Kasumi-1 (cell line): ENCODE results near the gene HSD3B1.
"Not testable (repeated sequence)": the region's sequence is repeated elsewhere in the genome, so short reads cannot be mapped to it uniquely, and the experiment has no call there.

Experiments
- DNase-seq, 2 experiments: peaks; one replicate each; lab custom pipeline; 2025; lab: John Stamatoyannopoulos, UW

Gene HSD3B1

DNA sequence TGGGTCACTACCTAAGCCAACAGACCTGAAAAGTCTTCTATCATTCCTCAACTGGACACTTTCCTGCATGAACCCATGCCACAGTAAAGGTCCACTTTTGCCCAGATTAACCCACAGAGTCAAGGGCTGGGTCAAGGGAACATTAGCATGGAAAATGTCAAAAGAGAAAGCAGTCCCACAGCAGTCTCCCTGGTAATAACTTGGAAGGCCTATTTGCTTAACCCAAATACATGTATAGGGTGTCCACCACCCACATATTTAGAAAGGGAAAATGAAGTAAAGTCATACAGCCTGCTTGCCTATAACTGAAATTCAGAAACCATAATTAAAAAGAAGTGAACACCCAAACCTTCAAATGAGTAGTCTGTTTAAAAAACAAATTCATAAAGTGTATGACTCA is 16.1 kb upstream of the HSD3B1 start:
- no peak for DNase-seq

DNA sequence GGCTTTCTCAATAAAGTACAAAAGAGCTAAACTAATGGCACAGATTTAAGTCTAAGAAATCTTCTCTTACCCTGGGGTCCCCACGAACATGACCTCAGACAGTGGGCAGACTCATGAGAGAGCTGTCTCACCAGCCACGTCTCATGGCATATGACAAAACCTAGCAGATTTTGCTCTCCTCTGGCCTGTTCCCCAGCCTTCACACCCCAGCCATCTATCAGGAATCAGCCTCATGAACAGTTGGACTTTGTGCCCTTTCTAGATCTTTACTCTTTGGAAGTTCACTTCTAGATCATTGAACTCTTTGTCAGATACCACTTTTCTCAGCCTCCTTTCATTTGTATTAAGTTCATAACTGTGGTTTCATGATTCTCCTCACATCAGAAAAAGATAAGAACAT is 14.2 kb upstream of the HSD3B1 start:
- no peak for DNase-seq

DNA sequence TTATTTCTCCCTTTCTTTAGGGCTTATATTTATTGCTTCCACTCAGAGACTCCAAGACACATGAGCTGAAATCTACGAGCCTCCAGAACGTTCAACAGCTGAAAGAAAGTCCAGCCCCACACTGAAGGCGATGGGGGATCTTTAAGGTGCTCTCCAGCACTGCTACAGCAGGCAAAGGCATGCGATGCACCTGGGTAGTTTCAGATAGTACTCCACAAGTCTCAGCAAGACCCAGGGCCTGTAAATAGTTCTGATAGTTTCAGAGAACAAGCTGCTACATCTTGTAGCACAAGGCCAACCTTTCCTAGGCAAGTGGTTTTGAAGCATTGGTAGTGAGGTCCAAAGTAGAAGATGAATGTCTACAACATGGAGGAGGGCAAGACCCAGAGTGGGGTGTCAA is 2.2 kb upstream of the HSD3B1 start:
- no peak for DNase-seq

DNA sequence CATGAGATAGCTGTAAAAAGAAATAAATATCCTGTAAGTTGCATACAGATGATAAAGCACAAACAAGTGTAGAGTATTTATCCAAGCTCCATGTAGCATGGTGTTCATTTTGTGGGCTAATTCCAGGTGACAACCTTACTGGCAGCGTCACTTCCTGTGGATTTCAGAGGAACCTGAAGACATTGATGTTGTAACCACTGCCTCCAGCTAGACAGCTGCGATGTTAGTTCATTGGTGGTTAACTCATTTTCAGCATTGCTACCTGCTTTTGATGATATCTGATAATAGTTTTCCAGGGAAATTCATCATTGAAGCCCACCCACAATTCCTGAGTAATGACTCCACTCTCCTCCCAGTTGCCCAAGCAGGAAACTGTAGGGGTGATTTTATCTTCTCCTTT is 3.0 kb downstream of the HSD3B1 start:
- DNase-seq, result no peak

DNA sequence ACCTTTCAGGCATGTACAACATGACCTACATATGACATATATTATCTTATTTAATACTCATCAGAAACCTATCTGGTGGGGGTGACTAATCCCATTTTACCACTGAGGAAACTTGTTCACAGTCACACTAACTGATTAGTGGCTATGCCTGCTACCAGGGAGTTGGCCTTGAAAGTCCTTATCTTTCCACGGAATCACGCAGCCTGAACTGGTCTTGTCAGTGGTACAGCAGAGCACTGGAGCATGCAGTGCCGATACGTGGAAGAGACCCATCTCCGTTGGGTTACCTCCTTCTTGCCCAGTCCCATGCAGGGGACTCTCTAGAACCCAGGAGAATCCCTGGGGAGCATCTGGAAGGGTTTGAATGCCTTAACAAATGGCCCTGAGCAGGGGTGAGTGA is 8.2 kb downstream of the HSD3B1 start:
- no peak for DNase-seq

DNA sequence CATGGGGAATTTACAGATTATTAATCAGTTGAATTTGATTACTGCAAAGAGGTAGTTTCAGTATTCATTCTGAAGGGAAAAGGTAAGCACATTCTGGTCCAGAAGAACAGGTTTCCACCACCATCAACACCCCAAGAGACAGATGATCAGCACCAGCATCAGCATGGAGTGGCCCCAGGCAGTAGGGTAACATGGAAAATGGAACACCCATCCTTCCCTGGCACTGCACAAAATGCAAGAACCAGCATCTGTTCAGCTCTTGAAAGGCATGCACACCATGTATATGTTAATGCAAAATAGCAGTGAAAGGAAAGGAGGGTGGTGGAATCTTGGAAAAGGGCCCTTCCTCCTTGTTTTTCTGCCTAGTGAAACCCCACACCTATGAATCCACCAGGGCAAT is 9.2 kb downstream of the HSD3B1 start:
- no peak for DNase-seq

DNA sequence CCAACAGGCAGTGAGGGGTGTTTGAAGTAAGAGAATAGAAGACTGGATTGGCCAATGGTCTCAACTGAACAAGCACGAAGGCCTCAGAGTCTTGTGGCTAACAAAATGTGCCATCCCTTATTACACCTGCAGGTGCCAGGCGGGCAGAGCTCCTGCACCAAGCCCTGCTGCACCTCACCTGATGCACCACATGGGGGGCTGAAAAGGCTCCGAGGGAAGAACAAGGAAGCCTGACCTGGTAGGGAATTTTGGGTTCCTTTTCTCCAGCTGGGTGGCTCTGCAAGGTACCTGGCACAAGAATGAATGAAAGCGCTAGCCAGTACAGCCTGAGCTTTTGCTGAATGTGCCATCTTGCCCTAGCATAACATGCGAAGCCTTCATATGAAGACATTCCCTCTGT is 9.7 kb downstream of the HSD3B1 start:
- DNase-seq, result no peak

DNA sequence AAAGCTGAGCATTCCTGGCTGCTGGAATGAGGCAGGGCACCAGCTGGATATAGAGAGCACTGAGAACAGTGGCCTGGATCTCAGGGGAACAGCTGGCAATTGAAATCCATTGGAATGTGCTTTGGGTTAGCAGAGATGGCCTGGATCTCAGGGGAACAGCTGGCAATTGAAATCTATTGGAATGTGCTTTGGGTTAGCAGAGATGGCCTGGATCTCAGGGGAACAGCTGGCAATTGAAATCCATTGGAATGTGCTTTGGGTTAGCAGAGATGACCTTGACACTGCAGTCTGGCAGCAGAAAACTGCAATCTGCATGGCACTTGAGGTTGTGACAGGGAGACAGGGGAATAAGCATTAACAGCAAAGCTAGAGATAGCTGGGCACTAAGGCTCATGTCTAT is 10.7 kb downstream of the HSD3B1 start:
- not testable (repeated sequence) for DNase-seq

DNA sequence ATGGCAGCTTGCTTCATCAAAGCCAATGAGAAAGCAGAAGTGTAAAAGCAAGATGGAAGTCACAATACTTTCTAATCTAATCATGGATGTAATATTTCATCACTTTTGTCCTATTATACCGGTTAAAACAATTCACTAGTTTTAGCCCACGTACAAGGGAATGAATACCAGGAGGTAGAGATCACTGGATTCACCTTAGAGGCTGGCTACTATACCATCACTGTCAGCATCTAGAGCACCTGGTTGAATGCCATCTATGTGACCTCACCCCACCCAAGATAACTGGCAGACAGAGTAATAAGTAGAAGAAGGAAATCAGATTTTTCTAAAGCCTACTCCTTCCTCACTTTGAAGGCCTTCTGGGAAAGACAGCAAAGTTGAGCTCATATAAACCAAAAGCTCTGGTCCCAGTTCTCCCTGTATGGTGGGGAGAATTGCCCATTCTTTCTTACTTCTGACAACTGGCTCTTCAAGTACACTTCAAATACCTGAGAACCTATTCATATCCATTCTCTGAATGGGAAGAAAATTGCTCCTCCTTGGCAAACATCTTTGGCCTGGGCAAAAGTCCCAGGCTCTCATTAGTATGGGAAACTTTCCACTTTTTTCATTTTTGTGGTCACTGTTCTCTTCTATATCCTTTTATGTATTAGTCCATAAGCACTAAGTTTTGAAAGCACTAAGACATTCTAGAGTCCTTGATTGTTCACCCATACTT is 24.8 kb downstream of the HSD3B1 start:
- DNase-seq, result no peak

DNA sequence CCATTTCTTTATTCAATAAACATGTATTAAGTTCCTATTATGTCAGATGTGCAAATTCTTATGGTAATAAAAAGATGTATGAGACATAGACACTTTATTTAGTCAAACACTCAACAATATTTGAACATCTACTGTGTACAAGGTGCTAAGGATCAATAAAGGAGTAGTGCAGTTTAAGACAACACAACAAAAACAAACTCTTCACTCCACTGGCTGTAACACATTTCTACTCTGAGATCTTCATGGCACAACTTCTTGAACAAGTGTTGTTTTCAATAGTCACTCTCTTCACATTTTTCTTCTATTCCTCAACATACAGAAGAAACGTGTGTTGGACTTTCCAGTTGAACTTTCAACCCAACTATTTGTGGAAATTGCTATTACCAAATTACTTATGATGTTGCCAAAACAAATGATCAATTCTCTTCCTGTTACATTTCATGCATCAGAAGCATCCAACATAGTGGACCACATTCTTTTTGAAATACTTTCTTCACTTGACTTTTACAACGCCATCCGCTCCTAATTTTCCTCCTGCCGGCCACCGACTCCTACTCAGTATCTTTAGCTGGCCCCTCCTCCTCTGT is 25.4 kb downstream of the HSD3B1 start:
- no peak for DNase-seq

DNA sequence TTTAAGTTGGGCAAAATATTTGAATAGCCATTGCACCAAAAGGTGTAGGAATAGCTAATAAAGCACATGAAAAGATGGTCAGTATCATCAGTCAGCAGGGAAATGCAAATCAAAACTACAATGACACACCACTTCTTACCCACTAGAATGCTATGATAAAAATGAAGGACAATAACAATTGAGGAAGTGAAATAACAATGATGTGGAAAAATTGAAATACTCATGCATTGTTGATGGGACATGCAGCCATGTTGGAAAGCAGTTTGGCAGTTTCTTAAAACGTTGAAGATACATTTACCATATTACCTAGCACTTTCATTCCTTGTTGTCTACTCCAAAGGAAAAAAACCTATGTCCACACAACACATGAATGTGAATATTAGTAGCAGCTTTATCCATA is 28.4 kb downstream of the HSD3B1 start:
- DNase-seq, result no peak

DNA sequence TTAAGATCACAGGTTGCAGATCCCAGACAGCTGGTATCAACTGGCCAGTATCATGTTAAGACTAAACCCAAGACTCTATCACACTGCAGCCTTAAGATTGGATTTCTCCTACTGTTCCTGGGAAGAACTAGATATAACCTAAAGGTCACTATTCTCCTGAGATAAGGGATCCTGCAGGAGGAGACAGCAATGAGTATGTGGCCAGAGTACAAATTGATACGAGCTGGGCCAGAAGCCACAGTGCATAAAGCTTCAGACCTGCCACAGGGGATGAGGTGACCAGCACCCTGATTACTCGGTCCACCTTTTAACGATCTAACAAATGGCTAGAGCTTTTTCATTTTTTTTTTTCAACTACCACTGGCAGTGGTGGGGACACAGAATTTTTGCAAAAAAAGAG is 31.0 kb downstream of the HSD3B1 start:
- no peak for DNase-seq

DNA sequence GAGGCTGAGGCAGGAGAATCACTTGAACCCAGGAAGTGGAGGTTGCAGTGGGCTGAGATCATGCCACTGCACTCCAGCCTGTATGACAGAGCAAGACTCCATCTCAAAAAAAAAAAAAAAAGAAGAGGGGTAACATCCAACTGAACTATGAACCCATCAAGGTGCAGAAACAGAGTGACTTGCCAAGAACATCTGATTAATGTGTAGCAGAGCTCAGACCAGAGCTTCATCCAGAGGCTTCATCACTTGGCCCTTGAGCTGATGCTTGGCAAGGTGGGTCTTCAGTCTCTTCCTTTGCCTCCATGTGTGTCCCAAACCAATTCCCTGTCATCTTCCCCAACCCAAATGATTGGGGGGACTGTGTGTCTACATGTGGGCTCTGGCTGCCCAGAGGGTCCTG is 32.6 kb downstream of the HSD3B1 start:
- no peak for DNase-seq

DNA sequence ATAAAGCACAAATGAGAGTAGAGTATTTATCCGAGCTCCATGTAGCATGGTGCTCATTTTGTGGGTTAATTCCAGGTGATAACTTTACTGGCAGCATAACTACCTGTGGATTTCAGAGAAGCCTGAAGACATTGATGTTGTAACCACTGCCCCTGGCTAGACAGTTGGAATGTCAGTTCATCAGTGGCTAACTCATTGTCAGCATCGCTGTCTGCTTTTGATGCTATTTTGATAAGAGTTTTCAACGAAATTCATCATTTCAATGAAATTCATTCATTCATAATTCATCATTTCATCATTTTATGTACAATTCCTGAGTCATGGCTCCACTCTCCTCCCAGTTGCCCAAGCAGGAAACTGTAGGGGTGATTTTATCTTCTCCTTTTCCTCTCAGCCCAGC is 34.4 kb downstream of the HSD3B1 start:
- no peak for DNase-seq

DNA sequence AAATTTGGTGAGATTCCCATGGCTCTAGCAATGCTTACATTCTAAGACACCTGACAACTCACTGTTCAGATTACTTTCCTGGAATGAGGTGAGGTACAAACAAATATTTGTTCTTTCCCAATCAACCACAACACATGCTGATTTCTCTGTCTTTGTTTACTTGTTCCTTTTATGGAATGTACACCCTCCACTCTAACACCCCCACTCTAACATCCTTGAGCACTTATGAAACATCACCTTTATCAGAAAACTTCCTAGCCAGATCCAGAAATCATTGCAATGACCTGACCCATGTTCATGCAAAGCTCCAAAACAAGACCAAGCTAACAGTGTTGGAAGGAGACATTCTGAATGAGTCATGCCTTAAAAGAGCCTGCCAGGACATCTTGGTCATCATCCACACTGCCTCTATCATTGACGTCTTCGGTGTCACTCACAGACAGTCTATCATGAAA is 35.5 kb downstream of the HSD3B1 start:
- DNase-seq, result no peak

DNA sequence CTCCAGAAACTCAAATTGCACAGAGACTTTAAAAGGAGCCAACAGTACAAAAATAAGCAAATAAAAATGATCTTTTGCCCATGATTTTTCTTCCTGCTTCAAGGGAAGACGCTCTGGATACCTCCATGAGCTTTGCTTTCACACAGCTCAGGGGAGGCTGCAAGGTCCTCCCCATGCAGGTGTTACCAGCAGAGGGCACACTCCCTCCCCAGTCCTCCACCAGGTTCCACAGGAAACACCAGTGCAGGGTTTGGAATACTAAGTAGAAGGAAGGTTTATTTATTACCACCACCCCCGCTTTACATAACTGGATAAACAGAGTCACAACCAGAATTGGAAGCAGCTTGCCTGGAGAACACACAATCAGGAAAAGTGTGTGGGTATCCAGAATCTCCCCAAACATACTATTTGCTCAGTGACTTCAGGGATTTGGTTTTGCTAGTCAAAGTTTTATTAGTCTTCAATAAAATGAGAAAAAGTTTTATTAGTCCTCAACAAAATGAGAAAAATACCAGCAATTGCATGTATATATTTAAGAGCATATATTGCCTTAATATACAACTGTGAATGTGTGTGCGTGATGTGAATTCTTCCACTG is 37.3 kb downstream of the HSD3B1 start:
- no peak for DNase-seq

DNA sequence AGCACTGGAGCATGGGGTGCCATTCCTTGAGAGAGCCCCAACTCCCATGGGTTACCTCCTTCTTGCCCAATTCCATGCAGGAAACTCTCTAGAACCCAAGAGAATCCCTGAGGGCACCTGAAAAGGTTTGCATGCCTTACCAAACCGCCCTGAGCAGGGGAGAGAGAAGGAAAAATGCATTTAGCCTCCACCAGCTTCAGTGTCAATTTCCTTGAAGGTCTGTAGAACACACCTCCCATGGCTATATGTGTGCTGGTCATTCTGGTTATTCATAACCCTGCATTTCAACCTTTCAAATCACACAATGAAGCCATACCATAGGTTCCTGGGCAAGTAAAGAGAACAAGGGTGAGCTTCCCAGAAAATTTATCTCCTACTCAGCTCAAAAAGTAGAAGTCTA is 39.6 kb downstream of the HSD3B1 start:
- no peak for DNase-seq

DNA sequence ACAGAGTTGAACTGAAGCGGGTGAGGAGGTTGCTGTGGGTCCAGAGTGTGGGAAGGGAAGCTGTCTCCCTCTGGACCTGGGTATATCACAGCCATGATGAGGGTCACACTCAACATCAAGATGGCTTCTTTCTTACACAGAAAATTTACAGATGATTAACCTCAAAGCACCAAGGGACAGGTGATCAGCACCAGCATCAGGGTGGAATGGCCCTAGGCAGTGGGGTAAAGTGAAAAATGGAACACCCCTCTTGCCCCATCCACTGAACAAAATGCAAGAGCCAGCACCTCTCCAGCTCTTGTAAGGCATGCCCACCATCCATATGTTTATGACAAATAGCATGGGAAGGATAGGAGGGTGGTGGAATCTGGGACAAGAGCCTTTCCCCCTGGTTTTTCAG is 40.3 kb downstream of the HSD3B1 start:
- no peak for DNase-seq

DNA sequence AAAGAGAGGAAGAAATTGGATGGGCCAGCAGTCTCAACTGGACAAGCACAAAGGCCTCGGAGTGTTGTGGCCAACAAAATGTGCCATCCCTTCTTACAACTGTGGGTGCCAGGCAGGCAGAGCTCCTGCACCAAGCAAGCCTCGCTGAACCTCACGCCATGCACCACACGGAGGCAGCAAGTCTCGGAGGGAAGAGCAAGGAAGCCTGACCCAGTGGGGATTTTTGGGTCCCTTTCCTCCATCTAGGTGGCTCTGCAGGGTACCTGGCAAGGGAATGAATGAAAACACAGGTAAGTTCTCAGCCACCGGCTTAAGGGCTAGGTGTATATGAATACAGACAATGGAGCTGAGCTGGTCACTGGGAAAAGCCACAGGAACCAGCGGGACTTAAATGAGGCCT is 40.8 kb downstream of the HSD3B1 start:
- no peak for DNase-seq

DNA sequence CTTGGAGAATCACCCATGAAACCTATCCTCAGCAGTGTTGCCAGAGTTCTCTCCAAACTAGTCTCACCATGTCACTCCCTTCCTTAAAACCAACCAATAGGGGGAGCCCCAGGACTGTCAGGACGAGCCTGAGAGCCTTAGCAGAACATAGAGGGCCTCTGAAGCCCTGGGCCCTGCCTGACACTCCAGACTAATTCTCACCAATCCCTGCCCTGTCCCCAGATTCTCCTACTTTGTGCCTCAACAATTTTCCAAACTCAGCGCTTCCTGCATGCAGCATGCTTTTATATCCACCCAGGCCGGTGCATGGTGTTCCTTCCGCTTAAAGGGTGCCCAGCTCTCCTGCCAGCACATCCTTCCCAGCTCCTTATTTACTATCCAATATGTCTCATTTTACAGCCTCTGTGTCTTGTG is 42.7 kb downstream of the HSD3B1 start:
- peak; percentile 83 to 92 for DNase-seq

DNA sequence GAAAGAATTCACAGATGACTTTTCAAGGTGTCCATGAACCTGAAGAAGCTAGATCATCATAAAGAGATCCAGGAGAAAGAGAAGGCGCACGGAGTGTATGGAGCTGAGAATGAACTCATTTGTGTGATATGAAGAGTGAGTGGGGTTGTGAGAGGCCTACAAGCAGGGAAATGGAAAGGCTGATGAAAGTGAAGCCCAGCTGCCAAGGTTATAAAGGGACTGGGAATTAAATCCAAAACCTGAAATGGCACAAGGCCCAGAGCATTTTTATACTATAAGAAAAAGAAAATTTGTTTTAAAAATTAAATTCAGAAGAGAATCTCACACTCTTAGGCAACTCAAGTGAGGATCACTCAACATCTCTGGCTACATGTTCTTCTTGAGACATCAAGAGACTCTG is 43.4 kb downstream of the HSD3B1 start:
- DNase-seq, result no peak

DNA sequence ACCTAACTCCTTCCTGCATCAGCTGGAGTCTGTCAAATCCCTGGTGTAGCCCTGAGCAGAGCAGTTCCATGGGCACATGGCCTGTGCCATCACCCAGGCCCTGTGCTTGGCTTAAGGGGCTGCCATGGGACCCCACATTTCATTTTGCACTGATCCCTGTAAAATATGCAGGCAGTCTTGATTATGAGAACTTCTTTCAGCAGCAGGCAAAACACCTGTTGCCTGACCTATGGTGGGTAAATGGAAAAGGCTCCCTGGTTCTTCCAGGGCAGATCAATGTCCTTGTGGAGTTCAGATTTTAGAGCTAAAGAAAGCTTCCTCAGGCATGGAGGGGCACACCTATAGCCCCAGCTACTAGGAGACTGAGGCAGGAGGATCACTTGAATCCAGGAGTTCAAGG is 44.2 kb downstream of the HSD3B1 start:
- no peak for DNase-seq

DNA sequence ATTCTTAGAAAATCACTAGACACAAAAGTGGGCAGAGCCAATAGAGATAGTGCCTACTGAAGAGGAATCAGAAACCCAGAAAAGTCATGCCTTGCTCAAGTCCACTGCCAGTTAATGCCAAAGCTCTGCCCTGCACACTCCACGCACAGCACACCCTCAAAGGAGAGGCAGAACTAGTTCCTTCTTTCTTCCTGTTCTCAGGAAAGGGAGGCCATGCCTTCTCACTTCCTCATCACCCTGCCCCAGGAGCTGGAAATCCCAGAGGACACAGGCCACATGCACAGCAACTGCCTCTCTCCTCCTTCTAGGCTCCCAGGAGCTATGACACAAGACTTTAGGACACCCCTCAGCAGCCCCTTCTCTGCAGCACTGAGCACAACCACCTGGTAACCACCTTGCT is 45.6 kb downstream of the HSD3B1 start:
- DNase-seq, result peak in 1 of 2 experiments; percentile 8
